Esophagus mucosa (tissue), 1 donor: Measurements from ENCODE around the gene PRIM2. TPM values are rescaled to one million over a fixed set of nuclear protein-coding genes. Genes with fewer than 3 reads are reported as not detected.
"Not testable (repeated sequence)": the region's sequence is repeated elsewhere in the genome, so short reads cannot be mapped to it uniquely, and the experiment has no call there.

ENCODE experiments used
- ATAC-seq: fragments of 200-7000 bp; cut with Tn5 transposase; one replicate; pipeline ENCODE4 v1.9.1; 2020
- total RNA-seq: library from RNA; stranded (reverse); gene quantifications from one replicate; pipeline ENCODE4 v1.2.4, GENCODE V29; 2023
- donor health status: DM: yes; HTN: yes; CAD: no.

PRIM2 gene
- total RNA-seq, 1 donor from 2014 or later: 6.1 TPM

- ATAC-seq: not testable (repeated sequence)
These were observed 301.5 kb downstream of the PRIM2 start for GRCh38 chr6:57618959-57619358.

DNA sequence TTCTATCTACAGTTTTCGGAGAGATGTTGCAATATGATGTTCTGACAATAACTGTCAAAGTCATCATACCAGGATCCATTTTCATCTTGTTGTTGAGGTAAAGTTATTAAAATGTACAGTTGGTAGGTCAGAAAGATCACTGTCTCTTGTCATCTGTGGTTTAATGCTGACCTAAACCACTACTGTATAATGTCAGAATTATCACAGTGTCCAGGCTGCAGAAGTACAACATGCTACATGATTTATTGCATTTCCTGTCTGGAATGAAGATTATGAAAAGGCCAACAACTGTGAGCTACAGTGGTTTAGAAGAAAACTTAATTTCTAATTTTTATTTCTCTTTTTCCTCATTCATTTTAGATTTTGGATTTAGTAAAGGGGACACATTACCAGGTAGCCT is 314.3 kb downstream of the PRIM2 start:
- ATAC-seq: not testable (repeated sequence)

- ATAC-seq: not testable (repeated sequence)
These were observed 341.1 kb downstream of the PRIM2 start for GRCh38 chr6:57658526-57658925.

- ATAC-seq: not testable (repeated sequence)
These were observed 342.4 kb downstream of the PRIM2 start for GRCh38 chr6:57659794-57660193.

GRCh38 chr6:57660940-57661339 is 343.5 kb downstream of the PRIM2 start:
- ATAC-seq: not testable (repeated sequence)

DNA sequence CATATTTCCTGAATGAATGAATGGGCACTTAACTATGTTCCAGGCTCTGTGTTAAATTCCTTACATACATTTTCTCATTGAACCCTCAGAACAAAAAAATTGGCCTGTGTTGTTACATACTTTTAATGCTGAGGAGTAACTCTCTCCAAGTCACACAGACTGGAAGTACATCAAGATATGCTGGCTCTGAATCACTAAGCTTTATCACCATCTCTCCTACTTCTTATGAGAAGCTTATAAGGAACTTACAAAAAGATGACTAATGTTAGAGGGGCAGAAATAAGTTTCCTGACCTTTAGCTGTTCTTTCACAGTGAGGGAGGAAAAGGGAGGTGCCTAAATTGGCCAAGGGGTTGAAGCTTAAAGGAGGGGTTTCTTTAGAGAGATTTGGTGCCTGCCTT is 350.7 kb downstream of the PRIM2 start:
- not testable (repeated sequence) for ATAC-seq

- not testable (repeated sequence) for ATAC-seq
These were observed 353.8 kb downstream of the PRIM2 start for GRCh38 chr6:57671237-57671636.

DNA sequence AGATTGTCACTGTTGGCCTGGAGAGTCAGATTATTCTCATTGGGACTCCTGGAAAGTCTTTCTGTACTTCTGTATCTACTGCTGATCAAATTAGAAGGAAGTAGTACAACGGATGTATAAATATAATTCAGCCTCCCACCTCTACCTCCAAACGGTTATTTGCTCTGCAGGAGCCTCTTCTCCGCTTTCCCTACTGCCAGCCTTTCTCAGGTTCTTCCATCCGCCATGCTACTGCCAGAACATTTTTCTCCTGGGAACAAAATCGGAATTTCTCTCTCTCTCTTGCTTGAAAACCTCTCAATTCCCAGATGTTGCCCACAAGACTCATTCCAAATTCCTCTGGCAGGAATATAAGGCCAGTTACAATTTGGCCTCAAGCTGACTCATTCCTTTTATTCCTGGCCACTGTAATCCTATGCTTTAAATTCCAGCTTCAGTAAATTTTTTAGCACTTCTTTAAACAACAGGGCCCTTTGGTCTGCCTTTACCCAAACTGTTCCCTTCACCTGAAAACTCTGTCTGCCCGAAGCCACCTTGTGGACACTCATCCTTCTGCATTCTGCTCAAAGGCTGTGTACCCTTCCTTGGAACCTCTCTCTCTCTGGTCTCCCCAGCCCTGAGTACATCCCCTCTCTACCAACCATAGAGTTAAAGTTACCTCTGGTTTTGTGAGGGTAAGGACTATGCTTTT is 354.7 kb downstream of the PRIM2 start:
- ATAC-seq: not testable (repeated sequence)

GRCh38 chr6:57673281-57673680 is 355.9 kb downstream of the PRIM2 start:
- ATAC-seq: not testable (repeated sequence)

- not testable (repeated sequence) for ATAC-seq
These were observed 358.0 kb downstream of the PRIM2 start for GRCh38 chr6:57675386-57675785.

DNA sequence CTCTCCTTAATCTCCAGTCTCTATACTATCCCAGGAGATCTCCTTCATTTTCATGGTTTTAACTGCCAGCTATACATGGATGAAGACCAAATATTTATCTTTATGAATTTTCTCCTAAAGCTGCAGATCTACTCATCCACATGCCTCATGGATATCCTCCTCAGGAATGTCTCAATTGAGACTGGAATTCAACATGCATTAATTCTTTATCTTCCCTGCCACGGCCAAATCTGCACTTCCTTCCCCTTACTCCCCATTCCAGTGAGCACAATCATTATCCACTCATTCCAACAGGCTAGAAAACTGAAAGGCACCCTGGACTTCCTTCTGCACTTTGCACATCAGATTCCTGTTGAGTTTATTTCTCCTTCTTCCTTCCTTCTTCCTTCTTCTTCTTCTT is 379.0 kb downstream of the PRIM2 start:
- not testable (repeated sequence) for ATAC-seq

Other genes starting within 250 kb of the PRIM2 start
- gene ZNF451, start 227.4 kb upstream of the PRIM2 start, total RNA-seq: 23.9 TPM
- 0.24 TPM for gene BAG2, start 145.3 kb upstream of the PRIM2 start, total RNA-seq
- gene RAB23, start 95.3 kb upstream of the PRIM2 start, total RNA-seq: 2.4 TPM